Body of pancreas (tissue), 4 donors: ENCODE data around the gene HOXB1. TPM values are rescaled to one million over a fixed set of nuclear protein-coding genes. Genes with fewer than 3 reads are reported as not detected.

Experiments
- ATAC-seq: fragments of 150-250 bp; one replicate; pipeline ENCODE4 v1.9.1; 2016
- DNase-seq, 4 donors: peaks; one replicate each; pipeline ENCODE4 v3.0.0-alpha.2; 2019
- H3K27ac ChIP-seq, 4 donors: fragments of 200-600 bp; sonication (generic); 1 replicate in 3 of 4; 2 replicates in 1 of 4; pipeline versions ENCODE4 v1.5.1 to v1.6.1; 2016 to 2019; ENCODE audit warnings: mild to moderate bottlenecking in 1 of 4, mixed read lengths in 1 of 4, moderate library complexity in 1 of 4
- H3K27me3 ChIP-seq, 2 donors: fragments of 200-600 bp; sonication (generic); one replicate each; pipeline ENCODE4 v1.6.0; 2016; ENCODE audit warnings: mild to moderate bottlenecking in 1 of 2
- H3K36me3 ChIP-seq, 2 donors: fragments of 200-600 bp; sonication (generic); replicated peaks in 1 of 2; 2 replicates each; pipeline ENCODE4 v1.5.1; 2016; ENCODE audit warnings: low read depth in 2 of 2; ENCODE audit not compliant: insufficient read depth in 1 of 2
- H3K4me1 ChIP-seq: fragments of 200-600 bp; sonication (generic); one replicate; pipeline ENCODE4 v1.6.0; 2016
- H3K4me3 ChIP-seq, 2 donors: fragments of 200-600 bp; sonication (generic); 1 replicate in 1 of 2; 2 replicates in 1 of 2; pipeline ENCODE4 v1.5.1; 2016 to 2019
- H3K9me3 ChIP-seq, 3 donors: fragments of 200-600 bp; sonication (generic); 1 replicate in 2 of 3; 2 replicates in 1 of 3; pipeline ENCODE4 v1.5.1; 2016
- CTCF ChIP-seq, 7 experiments: fragments of 450-650 bp in 4 of 7; fragments of 200-600 bp in 3 of 7; sonication (generic) in 3 of 7; IDR thresholded peaks; one replicate each; pipeline ENCODE4 v1.5.1; 2016 to 2019; ENCODE audit warnings: antibody characterized with exemption in 7 of 7
- POLR2A ChIP-seq, 3 donors: fragments of 450-650 bp; IDR thresholded peaks; one replicate each; pipeline ENCODE4 v1.6.1; 2016; ENCODE audit warnings: antibody characterized with exemption in 3 of 3, mild to moderate bottlenecking in 2 of 3
- WGBS, 2 donors: methylation state at CpG; one replicate each; pipeline ENCODE4 v1.1.5; 2017; 5-methylcytosine and 5-hydroxymethylcytosine counted together
- intact Hi-C: fragments of 100-400 bp; cut with DNase I; formaldehyde crosslinking; loops from one replicate; pipeline ENCODE4 v1.15.1; 2023
- total RNA-seq, 2 donors: library from RNA; depleted of rRNA; stranded (reverse); fragments of >200 nt; gene quantifications; one replicate each; pipeline ENCODE4 v1.1.0, GENCODE V29; 2016

HOXB1 gene
- total RNA-seq, 2 donors from 2014 or later = not detected

GRCh38 chr17:48529683-48530009 is 1.2 kb downstream of the HOXB1 start:
- H3K9me3 ChIP-seq = no peaks in the 10 kb centered on the region
- TF ChIP-seq POLR2A (IDR thresholded peaks at IDR 0.05) = no peak
- no peak for TF ChIP-seq CTCF (IDR thresholded peaks at IDR 0.05)
- no peak overlapping the region for H3K27ac ChIP-seq
- H3K4me1 ChIP-seq = peaks cover 5% of the 10 kb centered on the region
- peaks cover 0 to 12% of the 10 kb centered on the region in 2 donors for H3K27me3 ChIP-seq
- no peak for DNase-seq
- intact Hi-C loops = no loop called here
- WGBS, 2 donors = 78 to 87% methylated on average over 10 to 11 of the region's 11 CpGs
- no peak overlapping the region for H3K4me3 ChIP-seq
- no peaks in the 10 kb centered on the region for H3K36me3 ChIP-seq
- ATAC-seq = no peak

- Histone ChIP-seq H3K4me1 (peaks cover 5% of the 10 kb centered on the region), H3K27me3 (peaks cover 0 to 12% of the 10 kb centered on the region in 2 donors), H3K36me3 (no peaks in the 10 kb centered on the region), H3K4me3 (no peak overlapping the region), H3K9me3 (no peaks in the 10 kb centered on the region), H3K27ac (no peak overlapping the region)
- ATAC-seq (no peak), DNase-seq (no peak)
- 85 to 92% methylated on average over 7 to 11 of the region's 11 CpGs for WGBS, 2 donors
- intact Hi-C loops = no loop called here
- no peak for TF ChIP-seq CTCF (IDR thresholded peaks at IDR 0.05)
- no peak for TF ChIP-seq POLR2A (IDR thresholded peaks at IDR 0.05)
Measured at GRCh38 chr17:48528936-48529682, 1.7 kb downstream of the HOXB1 start.

- H3K27ac ChIP-seq = no peak overlapping the region
- TF ChIP-seq POLR2A (IDR thresholded peaks at IDR 0.05) (no peak), CTCF (IDR thresholded peaks at IDR 0.05) (no peak)
- H3K36me3 ChIP-seq = no peaks in the 10 kb centered on the region
- peaks cover 5% of the 10 kb centered on the region for H3K4me1 ChIP-seq
- DNase-seq (no peak), ATAC-seq (no peak)
- 45 to 51% methylated on average over 7 of the region's 7 CpGs for WGBS, 2 donors
- intact Hi-C loops = no loop called here
- H3K9me3 ChIP-seq = no peaks in the 10 kb centered on the region
- no peak overlapping the region for H3K4me3 ChIP-seq
- peaks cover 0 to 12% of the 10 kb centered on the region in 2 donors for H3K27me3 ChIP-seq
Measured at GRCh38 chr17:48528153-48528935, 2.5 kb downstream of the HOXB1 start.

- WGBS, 2 donors = 42 to 46% methylated on average over 14 of the region's 14 CpGs
- Histone ChIP-seq H3K27me3 (peaks cover 0 to 17% of the 10 kb centered on the region in 2 donors), H3K36me3 (no peaks in the 10 kb centered on the region), H3K4me3 (no peak overlapping the region), H3K4me1 (peaks cover 5% of the 10 kb centered on the region), H3K9me3 (no peaks in the 10 kb centered on the region), H3K27ac (no peak overlapping the region)
- ATAC-seq (no peak), DNase-seq (no peak)
- intact Hi-C loops = no loop called here
- TF ChIP-seq CTCF (IDR thresholded peaks at IDR 0.05) = no peak
- no peak for TF ChIP-seq POLR2A (IDR thresholded peaks at IDR 0.05)
Measured at GRCh38 chr17:48527547-48527932, 3.3 kb downstream of the HOXB1 start.
